Fibroblast of pulmonary artery (primary cell): Measurements from ENCODE around the gene ACSF3.

ENCODE experiments used
- DNase-seq: peaks from one replicate; pipeline ENCODE4 v3.0.0-alpha.2; 2010; ENCODE audit warnings: low read depth
- H3K4me3 ChIP-seq: replicated peaks from 2 replicates; pipeline ENCODE4 v1.5.1; 2011; ENCODE audit warnings: low read depth, mild to moderate bottlenecking, control low read depth, low read length, moderate library complexity
- CTCF ChIP-seq: IDR thresholded peaks from 2 replicates; pipeline ENCODE4 v1.5.1; 2011; ENCODE audit warnings: mild to moderate bottlenecking, control low read depth, low read length, inconsistent platforms; ENCODE audit errors: missing control alignments

The ACSF3 gene

GRCh38 chr16:89123831-89124100 lies 30.1 kb downstream of the ACSF3 start:
- no peak overlapping the region for H3K4me3 ChIP-seq
- TF ChIP-seq CTCF = no peak
- DNase-seq = no peak

- H3K4me3 ChIP-seq = no peak overlapping the region
- TF ChIP-seq CTCF = no peak
These were observed 35.7 kb downstream of the ACSF3 start for GRCh38 chr16:89129378-89129777.

GRCh38 chr16:89130448-89130847 lies 36.8 kb downstream of the ACSF3 start:
- no peak for TF ChIP-seq CTCF
- DNase-seq = no peak
- no peak overlapping the region for H3K4me3 ChIP-seq

More at GRCh38 chr16:89129378-89129777, 35.7 kb downstream of the ACSF3 start:
- no peak for DNase-seq

- no peak overlapping the region for H3K4me3 ChIP-seq
- no peak for TF ChIP-seq CTCF
- DNase-seq = no peak
These were observed 38.1 kb downstream of the ACSF3 start for GRCh38 chr16:89131783-89132182.

GRCh38 chr16:89132194-89133005 lies 38.7 kb downstream of the ACSF3 start:
- no peak for DNase-seq
- no peak for TF ChIP-seq CTCF
- no peak overlapping the region for H3K4me3 ChIP-seq

- no peak for DNase-seq
- TF ChIP-seq CTCF = no peak
- no peak overlapping the region for H3K4me3 ChIP-seq
These were observed 39.9 kb downstream of the ACSF3 start for GRCh38 chr16:89133457-89134127.
